AG04449 (cell line): ENCODE results near the gene PITX1.

Source experiments
- CTCF ChIA-PET: fragments of 350-600 bp; formaldehyde crosslinking; extraction: SDS; loops from one replicate; lab custom pipeline; 2021; ENCODE audit warnings: antibody characterized with exemption; lab: Yijun Ruan, JAX
- POLR2A ChIA-PET: fragments of 400-600, 350-600 bp; formaldehyde crosslinking; extraction: SDS; loops from one replicate; lab custom pipeline; 2020; ENCODE audit warnings: antibody characterized with exemption, inconsistent platforms; lab: Yijun Ruan, JAX
- DNase-seq: peaks from one replicate; pipeline ENCODE4 v3.0.0-alpha.2; 2010; ENCODE audit warnings: low read depth, low spot score
- H3K4me3 ChIP-seq: 2 replicates; pipeline ENCODE4 v1.5.1; 2011; ENCODE audit warnings: low read depth, mild to moderate bottlenecking, control low read depth, low read length
- TF ChIP-seq, protein P1 (sequence below): IDR thresholded peaks from one replicate; pipeline ENCODE4 v1.5.1; 2011; ENCODE audit warnings: mild to moderate bottlenecking, moderate library complexity, low read length, control low read depth, inconsistent platforms; ENCODE audit not compliant: insufficient read depth; ENCODE audit errors: missing control alignments

PITX1 gene

DNA sequence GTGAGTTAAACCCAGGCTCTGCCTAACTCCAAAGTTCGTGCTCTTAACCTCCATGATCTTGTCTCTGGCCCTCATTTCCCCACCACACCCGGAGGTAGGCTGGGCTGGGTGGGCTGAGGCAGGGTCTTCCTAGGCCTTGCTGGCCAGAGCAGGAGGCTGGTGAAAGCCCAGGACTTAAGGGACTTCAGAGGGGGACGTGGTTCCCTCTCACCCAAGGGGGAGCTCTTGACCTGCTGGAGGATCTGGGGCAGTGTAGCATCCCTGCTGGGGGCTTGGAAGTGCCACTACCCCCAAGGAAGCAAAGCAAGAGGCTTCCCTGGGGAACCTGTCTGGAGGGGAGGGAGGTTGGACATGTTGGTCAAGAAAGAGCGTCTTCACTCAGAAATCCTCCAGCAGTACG, 14.7 kb downstream of the PITX1 start:
- DNase-seq, result no peak
- no peak overlapping the region for H3K4me3 ChIP-seq
- TF ChIP-seq, protein P1, sequence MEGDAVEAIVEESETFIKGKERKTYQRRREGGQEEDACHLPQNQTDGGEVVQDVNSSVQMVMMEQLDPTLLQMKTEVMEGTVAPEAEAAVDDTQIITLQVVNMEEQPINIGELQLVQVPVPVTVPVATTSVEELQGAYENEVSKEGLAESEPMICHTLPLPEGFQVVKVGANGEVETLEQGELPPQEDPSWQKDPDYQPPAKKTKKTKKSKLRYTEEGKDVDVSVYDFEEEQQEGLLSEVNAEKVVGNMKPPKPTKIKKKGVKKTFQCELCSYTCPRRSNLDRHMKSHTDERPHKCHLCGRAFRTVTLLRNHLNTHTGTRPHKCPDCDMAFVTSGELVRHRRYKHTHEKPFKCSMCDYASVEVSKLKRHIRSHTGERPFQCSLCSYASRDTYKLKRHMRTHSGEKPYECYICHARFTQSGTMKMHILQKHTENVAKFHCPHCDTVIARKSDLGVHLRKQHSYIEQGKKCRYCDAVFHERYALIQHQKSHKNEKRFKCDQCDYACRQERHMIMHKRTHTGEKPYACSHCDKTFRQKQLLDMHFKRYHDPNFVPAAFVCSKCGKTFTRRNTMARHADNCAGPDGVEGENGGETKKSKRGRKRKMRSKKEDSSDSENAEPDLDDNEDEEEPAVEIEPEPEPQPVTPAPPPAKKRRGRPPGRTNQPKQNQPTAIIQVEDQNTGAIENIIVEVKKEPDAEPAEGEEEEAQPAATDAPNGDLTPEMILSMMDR, result no peak
- CTCF ChIA-PET, result interaction anchor here (2.1 kb wide), 1 partner anchor 9 kb away, joined by 7 read pairs; no protein-coding TSS in a partner anchor
- POLR2A ChIA-PET, result no interaction called here

DNA sequence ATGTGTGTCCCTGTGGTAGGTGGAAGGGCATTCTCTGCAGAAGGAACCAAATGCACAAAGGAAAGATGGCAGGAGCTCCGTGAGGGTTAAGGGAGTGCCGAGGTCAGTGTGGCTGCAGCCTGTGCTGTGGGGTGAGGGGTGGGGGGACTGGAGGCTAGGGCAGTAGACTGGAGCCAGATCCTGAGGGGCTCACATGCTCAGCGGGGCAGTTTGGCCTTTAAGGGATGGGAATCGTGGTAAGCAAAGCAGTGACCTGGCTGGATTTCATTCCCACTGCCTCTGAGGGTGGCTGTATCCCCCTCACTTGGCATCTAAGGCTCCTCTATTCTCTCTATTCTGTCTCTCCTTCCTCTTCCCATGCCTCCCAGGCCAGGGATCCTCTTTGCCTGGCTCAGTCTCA, 15.6 kb downstream of the PITX1 start:
- CTCF ChIA-PET, result interaction anchor here (2.1 kb wide), 1 partner anchor 8 kb away, joined by 7 read pairs; no protein-coding TSS in a partner anchor

DNA sequence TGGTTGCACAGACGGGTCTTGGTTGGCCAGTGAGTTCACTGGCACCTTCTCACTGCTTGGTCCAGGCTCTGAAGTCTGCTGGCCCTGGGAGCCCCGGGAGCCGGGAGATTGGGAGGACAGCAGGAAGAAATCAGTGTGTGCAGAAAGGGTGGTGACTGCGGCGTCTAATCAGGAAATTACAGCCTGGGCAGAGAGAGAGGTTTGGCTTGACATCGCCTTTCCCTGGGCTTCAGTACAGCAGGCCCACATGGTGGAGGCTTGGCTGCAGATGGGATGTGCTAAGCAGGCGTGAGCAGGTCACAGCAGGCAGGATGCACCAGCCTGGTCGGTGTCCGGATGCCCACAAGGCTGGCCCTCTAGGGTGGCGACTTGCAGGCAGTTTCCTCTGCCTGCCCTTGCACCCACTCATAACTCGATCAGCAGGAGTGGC, 17.2 kb downstream of the PITX1 start:
- DNase-seq, result no peak
- H3K4me3 ChIP-seq, result no peak overlapping the region
- CTCF ChIA-PET, result interaction anchor here (1.4 kb wide), 1 partner anchor 315 kb away, joined by 4 read pairs; no protein-coding TSS in a partner anchor
- TF ChIP-seq, protein P1, result no peak
- POLR2A ChIA-PET, result no interaction called here

More for the DNA sequence above, 15.6 kb downstream of the PITX1 start:
- DNase-seq, result no peak
- no peak overlapping the region for H3K4me3 ChIP-seq
- TF ChIP-seq, protein P1, result no peak
- POLR2A ChIA-PET, result no interaction called here

DNA sequence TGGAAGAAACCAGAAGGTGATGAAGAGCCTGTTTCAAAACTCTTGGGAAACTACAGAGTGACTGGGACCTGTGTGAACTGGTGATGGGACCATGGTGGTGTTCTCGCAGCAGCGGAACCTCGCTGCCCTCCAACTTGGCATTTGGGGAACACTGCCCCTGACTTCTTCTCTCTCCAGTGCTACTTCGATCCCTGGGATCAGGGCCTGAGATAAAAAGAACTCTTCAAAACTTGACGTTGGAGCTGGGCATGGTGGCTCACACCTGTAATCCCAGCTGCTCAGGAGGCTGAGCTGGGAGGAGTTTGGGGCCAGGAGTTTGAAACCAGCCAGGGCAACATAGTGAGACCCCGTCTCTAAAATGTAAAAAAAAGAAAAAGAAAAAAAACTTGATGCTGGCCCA, 18.1 kb downstream of the PITX1 start:
- CTCF ChIA-PET, result interaction anchor here (1.5 kb wide), 1 partner anchor 9 kb away, joined by 3 read pairs; no protein-coding TSS in a partner anchor
- POLR2A ChIA-PET, result no interaction called here
- no peak for DNase-seq
- TF ChIP-seq, protein P1, result no peak
- no peak overlapping the region for H3K4me3 ChIP-seq

DNA sequence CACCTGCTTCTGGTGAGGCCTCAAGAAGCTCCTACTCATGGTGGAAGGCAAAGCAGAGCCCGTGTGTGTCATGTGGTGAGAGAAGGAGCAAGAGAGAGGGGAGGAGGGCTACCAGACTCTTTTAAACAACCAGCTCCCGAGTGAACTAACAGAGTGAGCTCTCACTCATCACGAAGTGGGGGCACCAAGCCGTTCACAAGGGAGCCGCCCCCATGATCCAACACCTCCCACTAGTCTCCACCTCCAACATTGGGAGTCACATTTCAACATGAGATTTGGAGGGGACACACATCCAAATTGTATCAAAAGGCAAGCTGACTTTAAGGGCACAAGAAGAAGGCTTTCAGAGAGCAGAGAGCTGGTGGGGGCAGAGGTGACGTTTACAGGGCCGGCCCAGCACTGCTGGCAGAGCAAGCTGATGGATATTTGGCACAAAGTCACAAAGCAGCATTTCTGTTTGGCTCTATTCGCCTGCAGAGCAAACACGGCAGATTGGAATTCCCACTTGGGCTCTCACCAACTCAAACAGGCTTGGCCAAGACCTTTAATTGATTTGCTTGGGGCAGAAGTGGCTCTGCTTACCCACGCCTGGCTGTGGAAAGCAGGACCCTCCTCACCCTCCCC, 20.0 kb downstream of the PITX1 start:
- no peak overlapping the region for H3K4me3 ChIP-seq
- CTCF ChIA-PET, result interaction anchor here (0.9 to 1.4 kb wide), 2 partner anchors 174 to 178 kb away, joined by 3 to 4 read pairs; no protein-coding TSS in a partner anchor
- POLR2A ChIA-PET, result no interaction called here
- DNase-seq, result no peak
- TF ChIP-seq, protein P1, result no peak

DNA sequence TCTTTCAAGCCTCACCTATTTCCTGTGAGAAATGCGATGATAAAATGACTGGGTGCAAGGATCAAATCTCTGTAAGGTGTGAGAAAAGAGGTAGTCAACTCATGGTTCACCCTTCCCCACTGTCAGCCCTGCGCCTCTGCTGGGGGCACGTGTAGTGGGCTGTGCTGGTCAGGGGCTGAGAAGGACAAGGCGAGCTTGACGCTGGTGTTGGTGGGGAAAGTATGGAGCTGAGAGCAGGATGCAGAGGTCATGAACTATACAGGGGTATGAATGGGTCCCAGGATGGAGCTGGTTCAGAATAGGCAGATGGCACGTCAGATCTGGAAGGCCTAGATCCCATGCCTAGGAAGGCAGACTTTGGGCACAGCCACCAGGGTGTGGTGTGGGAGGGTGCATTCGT, 20.6 kb downstream of the PITX1 start:
- CTCF ChIA-PET, result interaction anchor here (1.4 kb wide), 1 partner anchor 178 kb away, joined by 4 read pairs; no protein-coding TSS in a partner anchor
- no peak for DNase-seq
- TF ChIP-seq, protein P1, result no peak
- POLR2A ChIA-PET, result no interaction called here
- H3K4me3 ChIP-seq, result no peak overlapping the region
